MCF 10A (cell line): ENCODE results near the gene STIMATE. TPM values are rescaled to one million over a fixed set of nuclear protein-coding genes. Genes with fewer than 3 reads are reported as not detected.

Experiments
- BruUV-seq: library from RNA; stranded (reverse); fragments of 400-500 nt; replicated peaks from 2 replicates; lab custom pipeline; 2021; lab: Mats Ljungman, UMichigan
- CTCF ChIA-PET: fragments of 300-600 bp; sonication (Branson Sonifier 250); formaldehyde crosslinking; extraction: SDS; loops from one replicate; lab custom pipeline; 2021; ENCODE audit warnings: antibody characterized with exemption, inconsistent platforms; lab: Yijun Ruan, JAX
- POLR2A ChIA-PET: fragments of 300-600, 350-650 bp; sonication (Branson Sonifier 250); formaldehyde crosslinking; extraction: SDS; loops from one replicate; lab custom pipeline; 2020; ENCODE audit warnings: antibody characterized with exemption, inconsistent platforms; lab: Yijun Ruan, JAX
- DNase-seq: peaks from one replicate; pipeline ENCODE4 v3.0.0-alpha.2; 2018; ENCODE audit not compliant: unreplicated experiment
- H3K27ac Mint-ChIP-seq: one replicate; pipeline ENCODE4 v1.8.0; 2022; ENCODE audit warnings: mild to moderate bottlenecking, low read depth, mixed read lengths; ENCODE audit not compliant: unreplicated experiment
- H3K27me3 Mint-ChIP-seq: one replicate; pipeline ENCODE4 v1.8.0; 2022; ENCODE audit warnings: mixed read lengths; ENCODE audit not compliant: insufficient read depth, unreplicated experiment
- H3K36me3 Mint-ChIP-seq: one replicate; pipeline ENCODE4 v1.8.0; 2022; ENCODE audit warnings: mild to moderate bottlenecking, moderate library complexity, mixed read lengths; ENCODE audit not compliant: insufficient read depth, unreplicated experiment
- H3K4me1 Mint-ChIP-seq: one replicate; pipeline ENCODE4 v1.8.0; 2022; ENCODE audit warnings: mixed read lengths; ENCODE audit not compliant: insufficient read depth, unreplicated experiment
- H3K4me3 Mint-ChIP-seq: one replicate; pipeline ENCODE4 v1.8.0; 2022; ENCODE audit warnings: mild to moderate bottlenecking, moderate library complexity, mixed read lengths; ENCODE audit not compliant: unreplicated experiment
- H3K9me3 Mint-ChIP-seq: one replicate; pipeline ENCODE4 v1.8.0; 2022; ENCODE audit warnings: mixed read lengths; ENCODE audit not compliant: unreplicated experiment
- intact Hi-C: fragments of 100-400 bp; cut with micrococcal nuclease; formaldehyde crosslinking; loops from 2 replicates; pipeline ENCODE4 v1.14.1; 2022
- total RNA-seq: library from RNA; stranded (reverse); gene quantifications from 2 replicates; pipeline ENCODE4 v1.2.3, GENCODE V29; 2022
- TF ChIP-seq, protein P1 (sequence below): fragments of 200-600 bp; IDR thresholded peaks from one replicate; pipeline ENCODE4 v1.8.0; 2022; ENCODE audit warnings: antibody characterized with exemption, mild to moderate bottlenecking; ENCODE audit not compliant: unreplicated experiment

Gene STIMATE
- total RNA-seq, 1 experiment from 2014 or later, result 12.0 TPM

- intact Hi-C loops, result no loop called here
- H3K27ac Mint-ChIP-seq, result no peak overlapping the region
- peaks cover 12% of the 10 kb centered on the region for H3K27me3 Mint-ChIP-seq
- DNase-seq, result no peak
- POLR2A ChIA-PET, result interaction anchor here (0.8 kb wide), 1 partner anchor 11 kb away, joined by 4 read pairs; no protein-coding TSS in a partner anchor
- TF ChIP-seq, protein P1, sequence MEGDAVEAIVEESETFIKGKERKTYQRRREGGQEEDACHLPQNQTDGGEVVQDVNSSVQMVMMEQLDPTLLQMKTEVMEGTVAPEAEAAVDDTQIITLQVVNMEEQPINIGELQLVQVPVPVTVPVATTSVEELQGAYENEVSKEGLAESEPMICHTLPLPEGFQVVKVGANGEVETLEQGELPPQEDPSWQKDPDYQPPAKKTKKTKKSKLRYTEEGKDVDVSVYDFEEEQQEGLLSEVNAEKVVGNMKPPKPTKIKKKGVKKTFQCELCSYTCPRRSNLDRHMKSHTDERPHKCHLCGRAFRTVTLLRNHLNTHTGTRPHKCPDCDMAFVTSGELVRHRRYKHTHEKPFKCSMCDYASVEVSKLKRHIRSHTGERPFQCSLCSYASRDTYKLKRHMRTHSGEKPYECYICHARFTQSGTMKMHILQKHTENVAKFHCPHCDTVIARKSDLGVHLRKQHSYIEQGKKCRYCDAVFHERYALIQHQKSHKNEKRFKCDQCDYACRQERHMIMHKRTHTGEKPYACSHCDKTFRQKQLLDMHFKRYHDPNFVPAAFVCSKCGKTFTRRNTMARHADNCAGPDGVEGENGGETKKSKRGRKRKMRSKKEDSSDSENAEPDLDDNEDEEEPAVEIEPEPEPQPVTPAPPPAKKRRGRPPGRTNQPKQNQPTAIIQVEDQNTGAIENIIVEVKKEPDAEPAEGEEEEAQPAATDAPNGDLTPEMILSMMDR, result no peak
- no peaks in the 10 kb centered on the region for H3K4me1 Mint-ChIP-seq
- no TSS peak for BruUV-seq
- CTCF ChIA-PET, result interaction anchor here (0.7 to 1.8 kb wide), 5 partner anchors 10 to 91 kb away, joined by 3 to 5 read pairs (median 4); no protein-coding TSS in a partner anchor
- no peaks in the 10 kb centered on the region for H3K9me3 Mint-ChIP-seq
- no peak overlapping the region for H3K4me3 Mint-ChIP-seq
- H3K36me3 Mint-ChIP-seq, result no peaks in the 10 kb centered on the region
Observed at GRCh38 chr3:52811452-52812011, 85.8 kb downstream of the STIMATE start.

- CTCF ChIA-PET, result interaction anchor here (0.8 to 1.8 kb wide), 3 partner anchors 11 to 90 kb away, joined by 3 to 5 read pairs (median 4); no protein-coding TSS in a partner anchor
- H3K36me3 Mint-ChIP-seq, result no peaks in the 10 kb centered on the region
Observed at GRCh38 chr3:52810923-52811322, 86.4 kb downstream of the STIMATE start.

GRCh38 chr3:52809662-52810377, 87.5 kb downstream of the STIMATE start:
- no peaks in the 10 kb centered on the region for H3K4me1 Mint-ChIP-seq

More at GRCh38 chr3:52810923-52811322, 86.4 kb downstream of the STIMATE start:
- POLR2A ChIA-PET, result no interaction called here
- Mint-ChIP-seq H3K27me3 (peaks cover 12% of the 10 kb centered on the region), H3K4me3 (no peak overlapping the region), H3K27ac (no peak overlapping the region), H3K9me3 (no peaks in the 10 kb centered on the region), H3K4me1 (no peaks in the 10 kb centered on the region)
- BruUV-seq, result no TSS peak
- no peak for DNase-seq
- intact Hi-C loops, result no loop called here
- TF ChIP-seq, protein P1, result no peak

DNA sequence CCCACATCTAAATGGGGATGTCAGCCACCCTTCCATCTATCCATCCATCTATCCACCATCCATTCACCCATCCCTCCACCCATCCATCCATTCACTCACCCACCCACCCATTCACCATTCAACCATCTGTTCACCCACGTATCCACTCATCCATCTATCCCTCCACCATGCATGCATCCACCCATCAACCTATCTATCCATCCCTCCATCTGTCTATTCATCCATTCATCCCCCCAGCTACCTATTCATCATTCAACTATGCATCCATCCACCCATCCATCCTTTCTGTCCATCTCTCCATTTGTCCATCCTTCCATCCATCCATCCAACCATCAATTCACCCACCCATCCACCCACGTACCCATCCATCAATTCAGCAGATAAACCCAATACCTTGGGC, 88.2 kb downstream of the STIMATE start:
- no peak overlapping the region for H3K27ac Mint-ChIP-seq
- POLR2A ChIA-PET, result no interaction called here
- no peaks in the 10 kb centered on the region for H3K9me3 Mint-ChIP-seq
- no peaks in the 10 kb centered on the region for H3K4me1 Mint-ChIP-seq
- no peak overlapping the region for H3K4me3 Mint-ChIP-seq
- peaks cover 12% of the 10 kb centered on the region for H3K27me3 Mint-ChIP-seq
- intact Hi-C loops, result no loop called here
- no TSS peak for BruUV-seq
- CTCF ChIA-PET, result interaction anchor here (0.5 to 1.6 kb wide), 3 partner anchors 10 to 72 kb away, joined by 3 to 7 read pairs (median 4); no protein-coding TSS in a partner anchor
- TF ChIP-seq, protein P1, result no peak
- no peak for DNase-seq
- no peaks in the 10 kb centered on the region for H3K36me3 Mint-ChIP-seq

More at GRCh38 chr3:52809662-52810377, 87.5 kb downstream of the STIMATE start:
- DNase-seq, result no peak
- Mint-ChIP-seq H3K4me3 (no peak overlapping the region), H3K9me3 (no peaks in the 10 kb centered on the region), H3K27me3 (peaks cover 12% of the 10 kb centered on the region), H3K36me3 (no peaks in the 10 kb centered on the region), H3K27ac (no peak overlapping the region)
- no TSS peak for BruUV-seq
- intact Hi-C loops, result no loop called here
- TF ChIP-seq, protein P1, result no peak
- POLR2A ChIA-PET, result no interaction called here
- CTCF ChIA-PET, result interaction anchor here (0.5 to 1.6 kb wide), 2 partner anchors 11 to 72 kb away, joined by 4 to 7 read pairs; no protein-coding TSS in a partner anchor
